ENCODE results near the gene CALML3.

CALML3 gene

GRCh38 chr10:5490698-5491464 lies 33.9 kb upstream of the CALML3 start:
- in situ Hi-C loops (cut with MboI; ENCODE audit: low sequenced_read_pairs): no loop called here

DNA sequence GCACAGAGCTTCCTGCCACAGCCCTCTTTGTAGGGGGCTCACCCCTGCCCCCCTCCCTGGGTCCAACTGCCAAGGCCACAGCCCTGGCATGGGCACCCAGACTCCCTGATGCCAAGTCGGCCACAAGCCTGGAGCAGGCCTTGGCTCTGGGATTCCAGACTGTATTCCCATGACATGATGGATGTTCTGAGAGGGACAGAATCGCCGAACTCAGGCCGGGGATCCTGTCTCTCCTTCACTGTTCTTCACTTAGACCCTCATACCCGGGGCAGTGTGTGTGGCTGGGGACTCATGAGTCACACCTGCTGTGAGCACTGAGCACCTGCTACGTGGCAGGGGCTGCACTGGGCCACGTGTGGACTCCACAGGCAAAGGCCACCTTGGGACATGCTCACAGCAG lies 33.3 kb upstream of the CALML3 start:
- in situ Hi-C loops (cut with MboI; ENCODE audit: low sequenced_read_pairs): no loop called here

DNA sequence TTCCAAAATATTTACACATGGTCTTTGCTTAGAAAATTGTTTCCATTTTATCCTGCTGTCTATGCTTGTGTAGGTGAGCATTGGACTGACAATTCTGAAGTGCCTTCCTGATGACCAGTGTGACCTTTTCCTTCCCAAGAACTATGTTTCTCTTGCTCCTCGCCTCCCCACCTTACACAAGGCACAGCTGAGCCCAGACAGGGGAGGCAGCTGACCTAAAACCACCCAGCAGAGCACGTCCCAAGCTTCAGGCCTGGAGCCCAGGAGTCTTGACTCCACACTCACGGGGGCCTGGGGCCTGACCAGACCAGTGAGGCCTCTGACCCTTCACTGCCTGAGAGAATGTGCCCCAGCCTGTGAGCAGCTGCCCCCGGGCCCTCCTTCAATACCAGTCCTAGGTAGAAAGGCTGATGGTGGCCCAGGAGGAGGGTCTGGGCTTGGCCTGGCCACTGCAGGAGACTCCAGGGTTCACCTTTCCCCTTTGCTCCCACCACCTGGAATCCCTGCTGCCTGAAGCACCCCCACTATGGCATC lies 32.4 kb upstream of the CALML3 start:
- in situ Hi-C loops (cut with MboI; ENCODE audit: low sequenced_read_pairs): no loop called here

- in situ Hi-C loops (cut with MboI; ENCODE audit: low sequenced_read_pairs): no loop called here
These were observed 31.7 kb upstream of the CALML3 start for GRCh38 chr10:5492929-5493576.

DNA sequence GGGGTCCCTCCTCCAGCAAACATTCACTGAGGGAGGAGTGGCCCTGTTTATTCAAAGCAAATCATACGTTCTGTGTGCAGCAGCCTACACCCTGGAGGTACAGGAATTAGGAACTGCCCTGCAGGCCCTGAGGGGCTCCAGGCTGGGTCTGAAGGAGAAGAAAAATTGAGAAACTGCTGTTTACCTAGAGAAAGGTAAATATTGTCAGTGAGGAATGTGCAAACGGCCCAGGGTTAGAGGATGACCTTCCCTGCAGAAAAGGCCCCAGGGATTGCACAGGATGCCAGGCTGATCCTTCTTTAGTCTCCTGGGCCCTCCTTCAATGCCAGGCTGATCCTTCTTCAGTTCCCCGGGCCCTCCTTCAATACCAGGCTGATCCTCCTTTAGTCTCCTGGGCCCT lies 31.1 kb upstream of the CALML3 start:
- in situ Hi-C loops (cut with MboI; ENCODE audit: low sequenced_read_pairs): no loop called here

DNA sequence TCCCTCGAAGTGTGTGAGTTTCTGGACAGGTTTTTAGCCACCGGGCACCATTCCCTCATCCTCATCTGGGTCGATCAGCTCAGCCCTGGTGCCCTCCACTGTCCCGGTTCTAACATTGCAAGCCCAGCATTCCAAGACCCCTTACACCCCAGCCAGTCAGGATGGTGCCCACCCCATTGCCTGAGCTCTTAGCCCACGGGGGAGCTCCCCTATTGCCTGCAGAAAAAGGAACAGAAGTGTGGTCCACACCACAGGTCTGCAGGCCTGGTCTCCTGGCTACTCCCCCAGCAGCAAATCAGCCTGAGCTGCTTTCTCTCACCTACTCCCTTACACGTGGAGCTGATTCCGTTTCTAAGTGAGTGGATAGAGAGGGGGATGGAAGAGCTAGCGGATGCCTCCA lies 30.1 kb upstream of the CALML3 start:
- in situ Hi-C loops (cut with MboI; ENCODE audit: low sequenced_read_pairs): no loop called here

DNA sequence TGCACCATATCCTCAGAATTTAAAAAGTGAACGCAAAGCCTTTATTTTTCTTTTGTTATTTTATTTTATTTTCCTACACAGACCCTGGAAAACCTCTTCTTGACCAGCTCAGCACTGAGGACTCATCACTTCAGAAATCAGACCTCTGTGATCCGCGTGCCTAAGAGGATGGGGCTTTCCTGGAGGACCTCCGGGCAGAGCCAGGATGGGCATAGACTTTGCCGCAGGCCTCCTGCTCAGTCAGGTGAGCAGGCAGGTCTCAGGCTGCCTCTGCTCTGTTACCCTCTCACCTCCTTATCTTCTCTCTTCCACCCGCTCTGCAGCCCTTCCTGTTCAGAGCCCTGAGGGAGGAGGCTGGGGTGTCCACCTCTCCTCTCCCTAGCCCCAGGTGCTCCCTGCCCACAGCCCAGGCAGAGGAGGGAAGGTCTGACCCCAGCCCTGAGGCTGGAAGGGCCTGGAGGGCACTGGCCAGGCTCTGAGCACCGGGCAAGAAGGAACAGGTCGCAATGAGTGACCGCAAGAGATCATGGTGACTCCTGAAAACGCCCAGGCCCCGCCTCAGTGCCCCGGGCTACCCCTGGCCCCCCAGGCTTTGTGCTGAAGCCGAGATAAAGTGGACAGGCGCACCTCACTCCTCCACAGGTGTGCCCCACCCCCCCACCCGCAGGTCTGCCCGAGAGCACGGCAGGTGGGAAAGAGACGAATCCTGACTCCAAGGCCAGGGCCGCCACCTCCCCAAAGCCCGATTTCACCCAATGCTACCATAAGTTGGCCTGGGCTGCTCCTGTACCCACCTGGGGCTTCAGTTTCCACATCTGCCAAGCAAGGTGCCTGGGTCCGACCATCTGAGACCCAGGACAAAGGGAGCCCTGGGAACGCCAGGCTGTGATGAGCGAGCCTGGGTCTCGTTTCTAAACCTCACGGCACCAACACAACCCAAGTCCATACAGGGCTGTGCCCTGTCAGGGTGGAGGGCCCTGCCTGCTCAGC lies 28.2 kb upstream of the CALML3 start:
- in situ Hi-C loops (cut with MboI; ENCODE audit: low sequenced_read_pairs): no loop called here

DNA sequence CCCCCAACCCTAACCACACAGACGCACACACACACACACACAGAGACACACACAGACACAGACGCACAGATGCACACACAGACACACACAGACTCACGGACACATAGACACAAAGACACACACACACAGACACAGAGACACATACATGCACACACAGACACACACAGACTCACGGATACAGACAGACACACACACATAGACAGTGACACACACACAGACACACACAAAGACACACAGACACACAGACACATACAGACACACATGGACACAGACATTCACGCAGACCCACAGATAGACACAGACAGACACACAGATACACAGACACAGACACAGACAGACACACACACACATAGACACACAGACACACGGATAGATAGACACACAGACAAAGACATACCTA lies 27.5 kb upstream of the CALML3 start:
- in situ Hi-C loops (cut with MboI; ENCODE audit: low sequenced_read_pairs): no loop called here

DNA sequence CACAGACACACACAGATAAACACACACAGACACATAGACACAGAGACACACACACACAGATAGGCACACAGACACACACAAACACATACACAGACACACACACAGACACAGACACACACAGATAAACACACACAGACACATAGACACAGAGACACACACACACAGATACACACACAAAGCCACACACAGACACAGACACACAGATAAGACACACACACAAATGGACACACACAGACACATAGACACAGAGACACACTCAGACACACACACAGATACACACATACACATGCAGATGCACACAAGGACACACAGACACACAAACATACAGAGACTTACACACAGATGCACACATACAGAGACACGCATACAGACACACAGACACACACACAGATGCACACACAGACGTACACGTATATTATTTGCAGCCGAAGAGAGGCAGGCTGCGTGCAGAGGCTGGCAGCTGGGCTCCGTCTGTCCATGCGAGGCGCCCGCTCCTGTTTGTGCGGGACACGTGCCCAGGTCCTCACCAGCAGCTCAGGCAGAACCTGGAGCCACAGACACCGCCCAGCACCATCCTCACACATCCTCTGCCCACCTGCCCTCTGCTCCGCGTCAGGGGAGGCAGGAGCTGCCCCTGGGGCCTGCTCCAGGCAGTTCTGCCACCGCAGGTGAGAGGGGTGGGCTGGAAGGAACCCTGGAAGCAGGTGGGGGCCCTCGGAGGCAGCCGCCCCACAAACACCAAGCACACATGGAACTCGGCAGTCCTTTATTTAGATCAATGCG lies 26.6 kb upstream of the CALML3 start:
- in situ Hi-C loops (cut with MboI; ENCODE audit: low sequenced_read_pairs): no loop called here

DNA sequence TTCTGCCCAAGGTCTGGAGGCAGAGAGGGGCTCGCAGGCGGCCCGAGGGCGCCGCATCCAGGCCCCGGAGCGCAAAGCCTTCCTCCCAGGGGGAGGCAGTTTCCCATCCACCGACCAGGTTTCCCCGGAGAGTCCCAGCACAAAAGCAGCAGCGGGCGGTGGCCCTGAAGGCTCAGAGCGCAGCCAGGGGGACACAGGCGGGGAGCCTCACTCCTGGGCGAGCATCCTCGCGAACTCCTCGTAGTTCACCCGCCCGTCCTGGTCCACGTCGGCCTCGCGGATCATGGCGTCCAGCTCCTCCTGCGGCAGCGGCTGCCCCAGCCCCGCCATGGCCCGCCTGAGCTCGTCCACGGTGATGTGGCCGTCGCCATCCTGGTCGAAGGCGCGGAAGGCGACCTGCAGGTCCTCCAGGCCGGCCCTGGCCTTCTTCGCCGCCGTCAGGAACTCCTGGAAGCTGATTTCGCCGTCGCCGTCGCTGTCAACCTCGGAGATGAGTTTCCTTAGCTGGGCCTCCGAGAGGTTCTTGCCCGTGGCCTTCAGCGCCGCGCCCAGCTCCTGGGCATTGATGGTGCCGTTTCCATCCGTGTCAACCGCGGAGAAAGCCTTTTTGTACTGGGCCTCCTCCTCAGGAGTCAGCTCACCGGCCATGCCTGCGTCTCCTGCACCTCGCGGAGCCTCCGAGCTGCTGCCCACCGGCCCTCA lies 25.8 kb upstream of the CALML3 start:
- in situ Hi-C loops (cut with MboI; ENCODE audit: low sequenced_read_pairs): no loop called here

- in situ Hi-C loops (cut with MboI; ENCODE audit: low sequenced_read_pairs): no loop called here
These were observed 25.1 kb upstream of the CALML3 start, which contains the start of gene CALML5 for GRCh38 chr10:5499493-5500140. Gene CALML5, minus strand, starts transcription at chr10:5499570. Its CDS starts 132 bp downstream, at chr10:5499438.

DNA sequence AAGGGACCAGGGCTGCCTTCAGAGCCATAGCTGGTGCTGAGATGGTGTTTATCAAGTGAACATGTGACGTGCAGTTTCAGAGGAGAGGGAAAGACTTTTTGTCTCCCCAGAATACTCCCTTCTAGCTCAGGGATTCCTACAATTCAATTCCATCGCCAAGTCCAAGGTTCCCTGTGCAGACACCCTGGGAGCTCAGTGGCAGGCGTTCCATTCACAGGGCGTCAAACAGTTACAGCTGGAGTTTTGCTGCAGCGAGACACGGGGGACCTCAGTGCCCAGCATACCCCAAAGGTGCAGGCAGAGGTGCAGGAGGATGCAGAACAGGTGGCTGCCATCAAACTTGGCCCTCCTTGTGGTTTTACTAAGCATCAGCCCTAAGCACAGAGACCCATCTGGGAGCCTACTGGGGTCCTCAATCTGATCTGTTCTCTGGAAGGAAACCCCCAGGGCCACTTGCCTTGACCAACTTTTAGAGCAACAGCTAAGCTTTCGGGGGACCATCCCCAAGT lies 24.5 kb upstream of the CALML3 start:
- in situ Hi-C loops (cut with MboI; ENCODE audit: low sequenced_read_pairs): no loop called here

GRCh38 chr10:5500910-5501309 lies 23.9 kb upstream of the CALML3 start:
- in situ Hi-C loops (cut with MboI; ENCODE audit: low sequenced_read_pairs): no loop called here

GRCh38 chr10:5502061-5502521 lies 22.7 kb upstream of the CALML3 start:
- in situ Hi-C loops (cut with MboI; ENCODE audit: low sequenced_read_pairs): no loop called here

DNA sequence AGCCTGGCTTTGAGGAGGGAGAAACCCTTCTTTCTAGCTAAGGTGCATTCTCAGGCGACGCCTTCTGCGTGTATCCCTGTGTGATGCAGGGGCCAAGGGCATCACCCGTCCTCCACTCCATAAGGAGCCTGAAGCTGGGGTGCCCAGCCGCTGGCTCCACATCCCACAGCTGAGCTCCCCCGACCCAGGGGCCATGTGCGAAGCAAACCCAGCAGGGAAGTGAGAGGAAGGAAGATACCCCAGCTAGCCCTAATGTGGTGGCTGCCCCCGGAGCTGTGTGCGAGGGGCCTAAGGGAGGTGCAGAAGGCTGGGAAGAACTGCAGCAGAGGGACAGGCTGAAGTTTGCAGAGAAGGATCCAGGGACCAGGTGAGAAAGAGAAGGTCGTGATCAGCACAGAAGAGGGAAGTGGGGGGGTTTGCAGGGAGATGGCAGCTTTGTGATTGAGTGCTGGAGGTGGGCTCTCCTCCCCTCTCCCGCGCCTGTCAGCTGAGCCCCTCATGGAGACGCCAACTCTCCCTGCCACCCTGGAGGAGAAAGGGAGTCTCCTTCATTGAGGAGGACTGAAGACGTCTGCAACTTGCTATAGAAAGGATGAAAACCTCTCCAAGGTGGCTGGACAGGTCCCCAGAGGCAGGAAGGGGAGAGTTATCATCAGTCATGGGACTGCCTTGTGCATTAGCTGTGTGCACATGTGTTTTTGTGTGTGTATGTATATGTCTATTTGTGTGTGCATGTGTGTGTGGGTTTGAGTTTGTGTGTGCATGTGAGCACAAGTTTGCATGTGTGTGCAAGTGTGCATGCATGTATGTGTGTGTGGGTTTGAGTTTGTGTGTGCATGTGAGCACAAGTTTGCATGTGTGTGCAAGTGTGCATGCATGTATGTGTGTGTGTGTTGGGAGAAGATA lies 21.9 kb upstream of the CALML3 start:
- in situ Hi-C loops (cut with MboI; ENCODE audit: low sequenced_read_pairs): no loop called here

DNA sequence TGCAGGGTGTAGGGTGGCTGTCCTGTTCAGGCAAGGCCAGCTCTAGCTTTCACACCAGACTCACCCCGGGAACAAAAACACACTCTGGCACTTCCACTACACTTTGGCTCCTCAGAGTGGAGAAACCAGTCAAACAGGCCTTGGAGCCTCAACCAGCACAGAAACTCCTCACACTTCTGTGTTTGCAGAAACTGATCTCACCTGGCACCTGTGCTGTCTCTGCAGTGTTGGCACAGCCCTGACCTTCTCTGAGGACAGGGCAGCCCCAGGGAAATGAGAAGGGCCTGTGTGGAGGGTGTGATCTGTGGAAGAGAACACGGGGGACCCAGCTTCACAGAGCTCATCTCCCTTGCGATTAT lies 21.3 kb upstream of the CALML3 start:
- in situ Hi-C loops (cut with MboI; ENCODE audit: low sequenced_read_pairs): no loop called here

DNA sequence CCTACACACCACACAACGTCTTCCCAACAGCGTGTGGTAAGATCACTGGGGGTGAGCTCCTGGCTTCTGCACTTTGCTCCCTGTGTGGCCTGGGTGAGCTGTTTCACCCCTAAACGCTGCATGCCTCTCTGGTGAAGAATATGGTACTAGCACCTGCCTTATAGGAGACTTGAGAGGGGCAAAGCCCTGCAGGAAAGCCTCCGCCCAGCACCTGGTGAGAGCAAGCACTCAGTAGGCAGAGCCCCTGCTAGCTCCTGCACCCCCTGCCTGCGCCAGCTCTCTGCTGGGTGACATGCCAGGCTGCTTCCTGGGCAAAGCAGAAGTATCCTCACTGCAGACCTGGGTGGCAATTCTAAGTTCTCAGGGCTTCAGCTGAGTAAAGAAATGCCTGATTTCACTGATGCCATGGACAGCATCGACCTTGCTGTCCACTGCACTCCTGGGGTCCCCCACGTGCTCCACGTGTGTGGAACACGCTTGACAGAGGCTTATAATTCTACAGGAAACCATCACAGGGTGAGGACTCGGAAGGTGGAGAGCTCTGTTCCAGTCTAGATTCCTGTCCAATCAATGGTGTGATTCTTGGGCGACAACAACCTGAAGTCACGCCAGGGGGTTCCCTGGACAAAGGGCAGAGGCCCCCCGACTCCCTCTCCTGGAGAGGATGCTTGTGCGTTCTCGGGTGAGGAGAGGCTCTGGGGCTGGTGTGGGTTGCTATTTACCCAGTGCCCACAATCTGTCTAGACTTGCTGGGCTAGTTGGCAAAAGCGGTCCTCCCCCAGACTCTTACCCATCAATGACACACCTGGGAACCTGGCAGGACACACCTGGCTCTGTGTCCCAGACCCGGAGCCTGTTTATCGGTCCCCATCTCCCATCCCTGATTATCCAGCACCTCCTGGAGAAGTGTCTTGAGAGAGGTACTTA lies 20.4 kb upstream of the CALML3 start:
- in situ Hi-C loops (cut with MboI; ENCODE audit: low sequenced_read_pairs): no loop called here

Measured in hTERT RPE-1 (cell line).